H1 (cell line): ENCODE measurements around the gene CD44. TPM values are rescaled to one million over a fixed set of nuclear protein-coding genes. Genes with fewer than 3 reads are reported as not detected.

Experiments
- CREB1 ChIP-seq: IDR thresholded peaks from 2 replicates; pipeline ENCODE4 v1.6.1; 2012; ENCODE audit warnings: inconsistent platforms
- JUN ChIP-seq: IDR thresholded peaks from 2 replicates; pipeline ENCODE4 v1.6.1; 2011; ENCODE audit warnings: low read depth, mild to moderate bottlenecking, improper control_type of control experiment, low read length
- NANOG ChIP-seq: IDR thresholded peaks from 2 replicates; pipeline ENCODE4 v1.6.1; 2011; ENCODE audit warnings: low read length, low read depth, mild to moderate bottlenecking, inconsistent platforms; ENCODE audit not compliant: insufficient read depth, poor library complexity, severe bottlenecking
- PHF8 ChIP-seq: fragments of 200-600 bp; sonication (generic); conservative IDR thresholded peaks from 2 replicates; pipeline ENCODE4 v1.7.1; 2012; ENCODE audit warnings: low read depth, mild to moderate bottlenecking, inconsistent platforms, low read length, moderate library complexity
- SAP30 ChIP-seq: fragments of 300-600 bp; sonication (generic); IDR thresholded peaks from 2 replicates; pipeline ENCODE4 v1.7.1; 2012; ENCODE audit warnings: low read length, moderate library complexity, mild to moderate bottlenecking, inconsistent platforms; ENCODE audit not compliant: insufficient read depth, insufficient replicate concordance
- polyA plus RNA-seq, 7 experiments: library from polyadenylated mRNA; depleted of rRNA in 3 of 7; stranded (reverse) in 5 of 7; unstranded in 2 of 7; fragments of >200 nt in 5 of 7; fragments of 200-250 nt in 2 of 7; gene quantifications; 1 replicate in 5 of 7; 2 replicates in 1 of 7; 4 replicates in 1 of 7; pipeline versions ENCODE4 v1.2.1 to v1.2.3, GENCODE V29; 2011 to 2013; ENCODE audit warnings: missing spikeins in 2 of 7, mixed read lengths in 2 of 7
- total RNA-seq: library from RNA; stranded (reverse); fragmentation: NEBNext Ultra II Directional; extraction: Animal tissue kit (Norgen Biotek cat#: 25700); gene quantifications from 2 replicates; pipeline ENCODE4 v1.2.1, GENCODE V29; 2021
- TF ChIP-seq, protein P1 (sequence below), 3 experiments: IDR thresholded peaks; 1 replicate in 2 of 3; 2 replicates in 1 of 3; pipeline versions ENCODE4 v1.5.1 to v1.6.1; 2011; ENCODE audit warnings: low read length in 3 of 3, mild to moderate bottlenecking in 3 of 3, inconsistent platforms in 2 of 3, low read depth in 1 of 3, moderate library complexity in 1 of 3; ENCODE audit not compliant: insufficient read depth in 1 of 3; ENCODE audit errors: control extremely low read depth in 1 of 3
- TF ChIP-seq, protein P2 (sequence below): IDR thresholded peaks from 2 replicates; pipeline ENCODE4 v1.6.1; 2012; ENCODE audit warnings: inconsistent platforms
- TF ChIP-seq, protein P3 (sequence below): IDR thresholded peaks from 2 replicates; pipeline ENCODE4 v1.6.1; 2011; ENCODE audit warnings: low read length, improper control_type of control experiment

Gene CD44
- total and polyA plus RNA-seq, 2 of the 8 experiments (the other 6 are each of a cell fraction or from before 2014, with no cell fraction given), result 11.8 to 13.7 TPM

DNA sequence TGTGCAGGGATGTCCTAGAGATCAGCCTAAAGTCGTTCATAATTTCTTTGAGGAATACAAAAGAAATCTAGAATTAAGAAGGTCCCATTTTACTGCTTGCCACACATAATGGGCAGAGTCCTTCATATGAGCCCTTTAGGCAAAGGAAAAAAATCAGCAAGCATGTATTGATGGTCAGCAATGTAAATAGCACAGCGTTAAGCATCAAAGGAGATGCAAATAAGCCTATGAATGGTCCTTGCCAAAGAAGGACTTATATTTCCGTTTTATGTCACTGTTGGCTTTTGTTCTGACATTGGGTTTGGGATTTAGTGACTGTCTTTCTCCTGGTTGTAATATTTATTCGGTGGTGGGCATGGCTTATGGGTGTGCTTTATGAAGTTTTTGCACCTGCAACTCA, 69.8 kb downstream of the CD44 start (continued):
- TF ChIP-seq, protein P1, sequence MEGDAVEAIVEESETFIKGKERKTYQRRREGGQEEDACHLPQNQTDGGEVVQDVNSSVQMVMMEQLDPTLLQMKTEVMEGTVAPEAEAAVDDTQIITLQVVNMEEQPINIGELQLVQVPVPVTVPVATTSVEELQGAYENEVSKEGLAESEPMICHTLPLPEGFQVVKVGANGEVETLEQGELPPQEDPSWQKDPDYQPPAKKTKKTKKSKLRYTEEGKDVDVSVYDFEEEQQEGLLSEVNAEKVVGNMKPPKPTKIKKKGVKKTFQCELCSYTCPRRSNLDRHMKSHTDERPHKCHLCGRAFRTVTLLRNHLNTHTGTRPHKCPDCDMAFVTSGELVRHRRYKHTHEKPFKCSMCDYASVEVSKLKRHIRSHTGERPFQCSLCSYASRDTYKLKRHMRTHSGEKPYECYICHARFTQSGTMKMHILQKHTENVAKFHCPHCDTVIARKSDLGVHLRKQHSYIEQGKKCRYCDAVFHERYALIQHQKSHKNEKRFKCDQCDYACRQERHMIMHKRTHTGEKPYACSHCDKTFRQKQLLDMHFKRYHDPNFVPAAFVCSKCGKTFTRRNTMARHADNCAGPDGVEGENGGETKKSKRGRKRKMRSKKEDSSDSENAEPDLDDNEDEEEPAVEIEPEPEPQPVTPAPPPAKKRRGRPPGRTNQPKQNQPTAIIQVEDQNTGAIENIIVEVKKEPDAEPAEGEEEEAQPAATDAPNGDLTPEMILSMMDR (IDR thresholded peaks at IDR 0.05; ENCODE audit: control extremely low read depth in 1 of 3, insufficient read depth in 1 of 3, low read depth in 1 of 3, low read length in 3 of 3), result no peak
- TF ChIP-seq, protein P2, sequence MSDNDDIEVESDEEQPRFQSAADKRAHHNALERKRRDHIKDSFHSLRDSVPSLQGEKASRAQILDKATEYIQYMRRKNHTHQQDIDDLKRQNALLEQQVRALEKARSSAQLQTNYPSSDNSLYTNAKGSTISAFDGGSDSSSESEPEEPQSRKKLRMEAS, result no peak
- TF ChIP-seq NANOG, result no peak
- no peak for TF ChIP-seq SAP30
- TF ChIP-seq CREB1, result no peak
- TF ChIP-seq, protein P3, sequence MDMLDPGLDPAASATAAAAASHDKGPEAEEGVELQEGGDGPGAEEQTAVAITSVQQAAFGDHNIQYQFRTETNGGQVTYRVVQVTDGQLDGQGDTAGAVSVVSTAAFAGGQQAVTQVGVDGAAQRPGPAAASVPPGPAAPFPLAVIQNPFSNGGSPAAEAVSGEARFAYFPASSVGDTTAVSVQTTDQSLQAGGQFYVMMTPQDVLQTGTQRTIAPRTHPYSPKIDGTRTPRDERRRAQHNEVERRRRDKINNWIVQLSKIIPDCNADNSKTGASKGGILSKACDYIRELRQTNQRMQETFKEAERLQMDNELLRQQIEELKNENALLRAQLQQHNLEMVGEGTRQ, result no peak
- no peak for TF ChIP-seq JUN
- TF ChIP-seq PHF8, result no peak
- TF ChIP-seq, all 59 proteins: peak for 0
